ENCODE results near the gene SCMH1. TPM values are rescaled to one million over a fixed set of nuclear protein-coding genes. Genes with fewer than 3 reads are reported as not detected.

SCMH1 gene
- total and polyA plus RNA-seq, 2 of the 4 experiments (the other 2 are of a cell fraction), result 9.0 to 19.4 TPM

DNA sequence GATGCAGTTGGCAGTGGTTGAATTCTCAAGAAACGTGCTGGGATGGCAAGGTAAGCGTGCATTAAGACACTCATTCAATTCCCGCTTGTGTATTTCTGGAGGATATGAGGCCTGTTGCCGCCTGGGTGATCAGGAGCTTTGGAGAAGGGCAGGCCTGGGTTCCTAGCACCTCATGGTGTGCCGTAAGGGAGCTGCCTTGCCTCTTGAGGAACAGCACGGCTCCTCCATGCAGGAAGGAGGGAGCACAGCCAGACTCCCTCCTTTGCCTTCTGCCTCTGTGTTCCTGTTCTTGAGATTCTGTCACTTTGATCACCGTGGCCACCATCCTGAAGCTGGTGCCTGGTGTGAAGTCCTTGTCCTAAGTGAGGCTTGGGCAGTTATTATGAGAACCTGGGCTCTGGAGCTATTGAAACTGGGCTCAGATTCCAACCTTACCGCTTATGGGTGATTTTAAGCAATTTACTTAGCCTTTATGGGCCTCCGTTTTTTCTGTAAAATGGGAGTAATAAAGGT lies 238.9 kb downstream of the SCMH1 start (continued):
- TF ChIP-seq SMC3 (IDR thresholded peaks at IDR 0.05; ENCODE audit: low read depth, low read length) (no peak), RCOR1 (IDR thresholded peaks at IDR 0.05; ENCODE audit: insufficient replicate concordance, low read length) (no peak)

DNA sequence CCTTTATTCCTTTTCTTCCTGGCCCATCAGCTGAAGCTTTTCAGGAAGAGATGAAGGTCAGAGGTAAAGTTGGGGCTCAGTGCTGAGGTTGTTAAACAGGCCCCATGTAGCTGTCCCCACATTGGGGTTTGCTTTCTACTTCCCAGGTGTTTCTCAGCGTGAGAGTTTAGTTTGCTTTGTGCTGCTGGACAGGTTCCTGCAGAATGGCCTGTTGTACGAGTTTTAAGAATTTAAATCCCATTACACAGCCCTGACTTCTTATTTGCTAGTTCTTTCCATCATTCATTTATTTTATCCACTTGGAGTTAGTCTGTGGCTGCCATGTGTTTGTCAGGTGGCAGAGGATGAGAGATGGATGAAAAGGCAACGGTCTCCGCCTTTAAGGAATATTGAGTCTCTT lies 243.4 kb downstream of the SCMH1 start:
- ATAC-seq (ENCODE audit: low read depth) (no peak), DNase-seq (no peak)
- H3K4me1 ChIP-seq (ENCODE audit: control insufficient read depth, insufficient read depth, low read length), result peaks cover 10% of the 10 kb centered on the region
- H3K14ac ChIP-seq (replicated peaks; ENCODE audit: low read depth, low read length), result no peak overlapping the region
- no peak overlapping the region for H4K8ac ChIP-seq (ENCODE audit: low read depth in 2 of 2, low read length in 2 of 2)
- CTCF ChIA-PET, result no interaction called here
- H3K4me3 ChIP-seq (ENCODE audit: insufficient read depth, low read depth, low read length), result no peak overlapping the region
- H3K27me3 ChIP-seq (ENCODE audit: control insufficient read depth, insufficient read depth, low read length), result no peaks in the 10 kb centered on the region
- no peak overlapping the region for H2BK120ac ChIP-seq (ENCODE audit: low read depth, low read length)
- H3K79me1 ChIP-seq (ENCODE audit: low read depth in 1 of 2, low read length in 2 of 2), result peaks cover 25 to 66% of the 10 kb centered on the region in 2 experiments
- H2AFZ ChIP-seq (replicated peaks; ENCODE audit: low read length, poor library complexity), result no peak overlapping the region
- no peak overlapping the region for H2BK5ac ChIP-seq (ENCODE audit: low read depth, low read length, poor library complexity, severe bottlenecking)
- intact Hi-C loops (cut with micrococcal nuclease), result no loop called here
- no peak overlapping the region for H2BK20ac ChIP-seq (ENCODE audit: low read depth, low read length)
- no peaks in the 10 kb centered on the region for H3K9me3 ChIP-seq (ENCODE audit: control insufficient read depth, insufficient read depth, low read length)
- H2BK15ac ChIP-seq (ENCODE audit: low read depth, low read length), result no peak overlapping the region
- POLR2A ChIA-PET (ENCODE audit: unreplicated experiment), result no interaction called here
- WGBS, 2 experiments (ENCODE audit: extremely low coverage in 2 of 2, insufficient read length in 1 of 2), result 80% methylated on average over 2 of the region's 4 CpGs; no CpG with 5 or more reads in 1 of the 2 experiments
- in situ Hi-C loops (cut with MboI; ENCODE audit: low sequenced_read_pairs), result no loop called here
- H3K4me2 ChIP-seq (ENCODE audit: low read depth, low read length), result no peak overlapping the region
- no peak overlapping the region for H3K23ac ChIP-seq (ENCODE audit: low read depth, low read length)
- peaks cover 8% of the 10 kb centered on the region for H3K9me1 ChIP-seq (ENCODE audit: insufficient read depth, low read length)
- no peak overlapping the region for H3K18ac ChIP-seq (ENCODE audit: low read depth, low read length)
- H4K91ac ChIP-seq (ENCODE audit: insufficient read depth, low read depth, low read length), result no peak overlapping the region
- no peak overlapping the region for H3K4ac ChIP-seq (ENCODE audit: low read depth, low read length)
- H3K56ac ChIP-seq (ENCODE audit: extremely low read depth, insufficient read depth, low read length), result no peak overlapping the region
- no peak overlapping the region for H2AK9ac ChIP-seq (replicated peaks; ENCODE audit: low read depth, low read length, poor library complexity)
- no peak overlapping the region for H4K5ac ChIP-seq (ENCODE audit: low read depth, low read length)
- no TSS peak for BruUV-seq (replicated peaks)
- H2AK5ac ChIP-seq (ENCODE audit: low read depth, low read length), result no peak overlapping the region
- peaks cover 16% of the 10 kb centered on the region for H4K20me1 ChIP-seq (ENCODE audit: insufficient read depth, low read length)
- H3K27ac ChIP-seq (ENCODE audit: insufficient read depth, low read length), result no peak overlapping the region
- dilution Hi-C loops (cut with HindIII; ENCODE audit: low sequenced_read_pairs, unreplicated experiment), result no loop called here
- H3K9ac ChIP-seq (ENCODE audit: low read depth, low read length), result no peak overlapping the region
- H3K36me3 ChIP-seq (ENCODE audit: control insufficient read depth, insufficient read depth, low read length), result peaks cover 40% of the 10 kb centered on the region
- TF ChIP-seq SMC3 (IDR thresholded peaks at IDR 0.05; ENCODE audit: low read depth, low read length) (no peak), NFE2L2 (IDR thresholded peaks at IDR 0.05; ENCODE audit: low read depth, low read length) (no peak), CHD1 (IDR thresholded peaks at IDR 0.05; ENCODE audit: low read depth, low read length) (no peak), RFX5 (IDR thresholded peaks at IDR 0.05; ENCODE audit: low read depth, low read length) (no peak), POLR2A (IDR thresholded peaks at IDR 0.05; ENCODE audit: low read depth, low read length) (no peak), MAZ (IDR thresholded peaks at IDR 0.05; ENCODE audit: borderline replicate concordance, low read depth, low read length) (no peak), RAD21 (IDR thresholded peaks at IDR 0.05; ENCODE audit: low read length) (no peak), FOS (IDR thresholded peaks at IDR 0.05; ENCODE audit: low read depth, low read length) (no peak), BHLHE40 (IDR thresholded peaks at IDR 0.05; ENCODE audit: low read depth, low read length) (no peak), RCOR1 (IDR thresholded peaks at IDR 0.05; ENCODE audit: insufficient replicate concordance, low read length) (no peak), CEBPB (IDR thresholded peaks at IDR 0.05; ENCODE audit: low read depth, low read length) (no peak), MAFK (IDR thresholded peaks at IDR 0.05; ENCODE audit: low read depth, low read length) (no peak)
- TF ChIP-seq, protein P1, sequence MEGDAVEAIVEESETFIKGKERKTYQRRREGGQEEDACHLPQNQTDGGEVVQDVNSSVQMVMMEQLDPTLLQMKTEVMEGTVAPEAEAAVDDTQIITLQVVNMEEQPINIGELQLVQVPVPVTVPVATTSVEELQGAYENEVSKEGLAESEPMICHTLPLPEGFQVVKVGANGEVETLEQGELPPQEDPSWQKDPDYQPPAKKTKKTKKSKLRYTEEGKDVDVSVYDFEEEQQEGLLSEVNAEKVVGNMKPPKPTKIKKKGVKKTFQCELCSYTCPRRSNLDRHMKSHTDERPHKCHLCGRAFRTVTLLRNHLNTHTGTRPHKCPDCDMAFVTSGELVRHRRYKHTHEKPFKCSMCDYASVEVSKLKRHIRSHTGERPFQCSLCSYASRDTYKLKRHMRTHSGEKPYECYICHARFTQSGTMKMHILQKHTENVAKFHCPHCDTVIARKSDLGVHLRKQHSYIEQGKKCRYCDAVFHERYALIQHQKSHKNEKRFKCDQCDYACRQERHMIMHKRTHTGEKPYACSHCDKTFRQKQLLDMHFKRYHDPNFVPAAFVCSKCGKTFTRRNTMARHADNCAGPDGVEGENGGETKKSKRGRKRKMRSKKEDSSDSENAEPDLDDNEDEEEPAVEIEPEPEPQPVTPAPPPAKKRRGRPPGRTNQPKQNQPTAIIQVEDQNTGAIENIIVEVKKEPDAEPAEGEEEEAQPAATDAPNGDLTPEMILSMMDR (conservative IDR thresholded peaks at IDR 0.05; ENCODE audit: low read depth, low read length), result no peak
- TF ChIP-seq, protein P2, sequence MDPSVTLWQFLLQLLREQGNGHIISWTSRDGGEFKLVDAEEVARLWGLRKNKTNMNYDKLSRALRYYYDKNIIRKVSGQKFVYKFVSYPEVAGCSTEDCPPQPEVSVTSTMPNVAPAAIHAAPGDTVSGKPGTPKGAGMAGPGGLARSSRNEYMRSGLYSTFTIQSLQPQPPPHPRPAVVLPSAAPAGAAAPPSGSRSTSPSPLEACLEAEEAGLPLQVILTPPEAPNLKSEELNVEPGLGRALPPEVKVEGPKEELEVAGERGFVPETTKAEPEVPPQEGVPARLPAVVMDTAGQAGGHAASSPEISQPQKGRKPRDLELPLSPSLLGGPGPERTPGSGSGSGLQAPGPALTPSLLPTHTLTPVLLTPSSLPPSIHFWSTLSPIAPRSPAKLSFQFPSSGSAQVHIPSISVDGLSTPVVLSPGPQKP (IDR thresholded peaks at IDR 0.05; ENCODE audit: borderline replicate concordance, low read depth, low read length), result no peak
- TF ChIP-seq, protein P3, sequence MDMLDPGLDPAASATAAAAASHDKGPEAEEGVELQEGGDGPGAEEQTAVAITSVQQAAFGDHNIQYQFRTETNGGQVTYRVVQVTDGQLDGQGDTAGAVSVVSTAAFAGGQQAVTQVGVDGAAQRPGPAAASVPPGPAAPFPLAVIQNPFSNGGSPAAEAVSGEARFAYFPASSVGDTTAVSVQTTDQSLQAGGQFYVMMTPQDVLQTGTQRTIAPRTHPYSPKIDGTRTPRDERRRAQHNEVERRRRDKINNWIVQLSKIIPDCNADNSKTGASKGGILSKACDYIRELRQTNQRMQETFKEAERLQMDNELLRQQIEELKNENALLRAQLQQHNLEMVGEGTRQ (IDR thresholded peaks at IDR 0.05; ENCODE audit: low read depth, low read length), result no peak

All from IMR-90 (cell line).